H1 (cell line): ENCODE measurements around the gene FRMD4B. TPM values are rescaled to one million over a fixed set of nuclear protein-coding genes. Genes with fewer than 3 reads are reported as not detected.

Experiments used
- CTCF ChIA-PET: fragments of 300-600 bp; sonication (Branson Sonifier 250); formaldehyde crosslinking; loops from one replicate; lab custom pipeline; 2021; ENCODE audit not compliant: partially characterized antibody; lab: Charles Lee
- POLR2A ChIA-PET: fragments of 300-600 bp; sonication (Branson Sonifier 250); formaldehyde crosslinking; loops from one replicate; lab custom pipeline; 2021; ENCODE audit warnings: inconsistent platforms; ENCODE audit not compliant: partially characterized antibody; lab: Charles Lee
- DNase-seq, 2 experiments: peaks; one replicate each; pipeline versions ENCODE4 v3.0.0 to v3.0.0-alpha.2; 2010 to 2022; ENCODE audit warnings: low spot score in 2 of 2, low read depth in 1 of 2, mixed read lengths in 1 of 2
- FAIRE-seq: peaks from 2 replicates; lab custom pipeline; 2011; peaks lifted over from hg19 to GRCh38; lab: Jason Lieb, UNC
- H2AFZ ChIP-seq: 2 replicates; pipeline ENCODE4 v1.8.1; 2012; ENCODE audit warnings: low read length, inconsistent platforms
- H2AK5ac ChIP-seq: 2 replicates; pipeline ENCODE4 v1.6.1; 2013; ENCODE audit warnings: low read depth, low read length
- H2BK120ac ChIP-seq: replicated peaks from 2 replicates; pipeline ENCODE3; 2013; ENCODE audit warnings: low read depth, low read length, inconsistent platforms
- H2BK12ac ChIP-seq: 2 replicates; pipeline ENCODE4 v1.6.1; 2013; ENCODE audit warnings: low read depth, low read length
- H2BK15ac ChIP-seq: 2 replicates; pipeline ENCODE4 v1.6.1; 2013; ENCODE audit warnings: low read length
- H2BK20ac ChIP-seq: 2 replicates; pipeline ENCODE4 v1.6.1; 2013; ENCODE audit warnings: low read length
- H2BK5ac ChIP-seq: 2 replicates; pipeline ENCODE4 v1.6.1; 2013; ENCODE audit warnings: low read depth, low read length
- H3K14ac ChIP-seq: 2 replicates; pipeline ENCODE4 v1.6.1; 2013; ENCODE audit warnings: inconsistent platforms; ENCODE audit not compliant: insufficient read length
- H3K18ac ChIP-seq: 2 replicates; pipeline ENCODE4 v1.6.1; 2013; ENCODE audit warnings: low read length; ENCODE audit errors: extremely low read depth
- H3K23ac ChIP-seq: 2 replicates; pipeline ENCODE4 v1.6.1; 2013; ENCODE audit warnings: inconsistent platforms; ENCODE audit not compliant: insufficient read length
- H3K23me2 ChIP-seq: 2 replicates; pipeline ENCODE4 v1.6.1; 2013; ENCODE audit warnings: low read depth, low read length
- H3K27ac ChIP-seq: 2 replicates; pipeline ENCODE4 v1.6.1; 2011; ENCODE audit warnings: low read depth, low read length, inconsistent platforms
- H3K27me3 ChIP-seq, 4 experiments: replicated peaks in 1 of 4; 1 replicate in 1 of 4; 2 replicates in 3 of 4; pipeline versions ENCODE4 v1.6.1 to v1.8.1; 2011 to 2013; ENCODE audit warnings: low read length in 3 of 4, mild to moderate bottlenecking in 3 of 4, inconsistent platforms in 2 of 4, mixed read lengths in 2 of 4, moderate library complexity in 1 of 4; ENCODE audit not compliant: control insufficient read depth in 3 of 4, insufficient read depth in 3 of 4; ENCODE audit errors: extremely low read depth in 1 of 4
- H3K36me3 ChIP-seq, 4 experiments: 2 replicates each; pipeline versions ENCODE4 v1.6.1 to v1.8.1; 2011 to 2013; ENCODE audit warnings: mild to moderate bottlenecking in 4 of 4, low read length in 3 of 4, moderate library complexity in 2 of 4, control low read depth in 1 of 4, inconsistent platforms in 1 of 4; ENCODE audit not compliant: insufficient read depth in 4 of 4, control insufficient read depth in 2 of 4
- H3K4ac ChIP-seq: replicated peaks from 2 replicates; pipeline ENCODE3; 2013; ENCODE audit warnings: low read length, low read depth, mixed read lengths, inconsistent platforms; ENCODE audit not compliant: insufficient read length
- H3K4me1 ChIP-seq, 4 experiments: replicated peaks in 1 of 4; 1 replicate in 1 of 4; 2 replicates in 3 of 4; pipeline versions ENCODE4 v1.6.1 to v1.8.1; 2011 to 2013; ENCODE audit warnings: low read length in 3 of 4, inconsistent platforms in 2 of 4, mixed read lengths in 1 of 4; ENCODE audit not compliant: insufficient read depth in 4 of 4, control insufficient read depth in 3 of 4
- H3K4me2 ChIP-seq, 2 experiments: 2 replicates each; pipeline versions ENCODE4 v1.6.1 to v1.8.1; 2011 to 2013; ENCODE audit warnings: low read depth in 2 of 2, low read length in 2 of 2, control low read depth in 1 of 2, inconsistent platforms in 1 of 2, mild to moderate bottlenecking in 1 of 2; ENCODE audit not compliant: insufficient read depth in 1 of 2
- H3K4me3 ChIP-seq, 4 experiments: fragments of 200-600, 300-600 bp in 1 of 4; sonication (generic), shearing (Covaris generic), sonication (Bioruptor Twin) in 1 of 4; 2 replicates each; pipeline versions ENCODE4 v1.5.1 to v1.8.1; 2011 to 2016; ENCODE audit warnings: low read length in 4 of 4, low read depth in 3 of 4, control low read depth in 2 of 4, inconsistent platforms in 2 of 4, mild to moderate bottlenecking in 2 of 4, mixed read lengths in 1 of 4, moderate library complexity in 1 of 4; ENCODE audit not compliant: insufficient read depth in 2 of 4; ENCODE audit errors: extremely low read depth in 1 of 4
- H3K56ac ChIP-seq: replicated peaks from 2 replicates; pipeline ENCODE3; 2013; ENCODE audit warnings: low read depth, mild to moderate bottlenecking, mixed read lengths, low read length, inconsistent platforms; ENCODE audit not compliant: insufficient read length
- H3K79me1 ChIP-seq: 2 replicates; pipeline ENCODE4 v1.6.1; 2013; ENCODE audit warnings: low read depth, low read length, control low read depth
- H3K79me2 ChIP-seq, 2 experiments: 2 replicates each; pipeline versions ENCODE4 v1.6.1 to v1.8.1; 2012 to 2013; ENCODE audit warnings: low read length in 2 of 2, mild to moderate bottlenecking in 2 of 2, inconsistent platforms in 1 of 2; ENCODE audit not compliant: insufficient read depth in 2 of 2, control insufficient read depth in 1 of 2
- H3K9ac ChIP-seq, 4 experiments: replicated peaks in 1 of 4; 1 replicate in 1 of 4; 2 replicates in 3 of 4; pipeline versions ENCODE4 v1.6.1 to v1.8.1; 2011 to 2013; ENCODE audit warnings: low read depth in 3 of 4, low read length in 3 of 4, control low read depth in 2 of 4, mild to moderate bottlenecking in 2 of 4, moderate library complexity in 2 of 4, inconsistent platforms in 1 of 4; ENCODE audit errors: extremely low read depth in 1 of 4
- H3K9me3 ChIP-seq, 2 experiments: 2 replicates each; pipeline versions ENCODE4 v1.6.1 to v1.8.1; 2012 to 2013; ENCODE audit warnings: mild to moderate bottlenecking in 2 of 2, moderate library complexity in 2 of 2, control low read depth in 1 of 2, inconsistent platforms in 1 of 2, low read depth in 1 of 2, low read length in 1 of 2, mixed read lengths in 1 of 2; ENCODE audit not compliant: insufficient read depth in 2 of 2
- H4K20me1 ChIP-seq, 2 experiments: replicated peaks in 1 of 2; 2 replicates each; pipeline versions ENCODE3 to v1.8.1; 2011 to 2013; ENCODE audit warnings: inconsistent platforms in 2 of 2, low read length in 2 of 2, mild to moderate bottlenecking in 1 of 2; ENCODE audit not compliant: insufficient read depth in 2 of 2, control insufficient read depth in 1 of 2
- H4K5ac ChIP-seq: 2 replicates; pipeline ENCODE4 v1.6.1; 2013; ENCODE audit warnings: low read length, low read depth, mixed read lengths, inconsistent platforms; ENCODE audit not compliant: insufficient read length
- H4K8ac ChIP-seq: 2 replicates; pipeline ENCODE4 v1.8.0; 2013; ENCODE audit warnings: mild to moderate bottlenecking, moderate library complexity, low read length, inconsistent platforms; ENCODE audit not compliant: insufficient read depth; ENCODE audit errors: extremely low read depth
- H4K91ac ChIP-seq: replicated peaks from 2 replicates; pipeline ENCODE3; 2013; ENCODE audit warnings: low read length, mixed read lengths, inconsistent platforms; ENCODE audit not compliant: insufficient read length
- CBX8 ChIP-seq: fragments of 300-800, 300-1000 bp; sonication (generic); IDR thresholded peaks from 2 replicates; pipeline ENCODE4 v1.7.1; 2016; ENCODE audit warnings: low read depth, low read length, borderline replicate concordance
- CTBP2 ChIP-seq: IDR thresholded peaks from 2 replicates; pipeline ENCODE4 v1.7.0; 2011; ENCODE audit warnings: borderline replicate concordance, mild to moderate bottlenecking, moderate library complexity, mixed read lengths, low read length; ENCODE audit not compliant: insufficient read depth, insufficient read length
- EP300 ChIP-seq, 2 experiments: IDR thresholded peaks; 1 replicate in 1 of 2; 2 replicates in 1 of 2; pipeline ENCODE4 v1.6.1; 2011 to 2012; ENCODE audit warnings: low read depth in 2 of 2, low read length in 2 of 2, mild to moderate bottlenecking in 2 of 2, borderline replicate concordance in 1 of 2, inconsistent platforms in 1 of 2, moderate library complexity in 1 of 2
- JUND ChIP-seq: IDR thresholded peaks from 2 replicates; pipeline ENCODE4 v1.6.1; 2011; ENCODE audit warnings: mild to moderate bottlenecking, improper control_type of control experiment, low read length
- SP4 ChIP-seq: IDR thresholded peaks from 2 replicates; pipeline ENCODE4 v1.6.1; 2012; ENCODE audit warnings: low read length, inconsistent platforms
- polyA plus RNA-seq, 7 experiments: library from polyadenylated mRNA; depleted of rRNA in 3 of 7; stranded (reverse) in 5 of 7; unstranded in 2 of 7; fragments of >200 nt in 5 of 7; fragments of 200-250 nt in 2 of 7; gene quantifications; 1 replicate in 5 of 7; 2 replicates in 1 of 7; 4 replicates in 1 of 7; pipeline versions ENCODE4 v1.2.1 to v1.2.3, GENCODE V29; 2011 to 2013; ENCODE audit warnings: missing spikeins in 2 of 7, mixed read lengths in 2 of 7
- total RNA-seq: library from RNA; stranded (reverse); fragmentation: NEBNext Ultra II Directional; extraction: Animal tissue kit (Norgen Biotek cat#: 25700); gene quantifications from 2 replicates; pipeline ENCODE4 v1.2.1, GENCODE V29; 2021

Gene FRMD4B
- total and polyA plus RNA-seq, 2 of the 8 experiments (the other 6 are each of a cell fraction or from before 2014, with no cell fraction given) = 2.7 to 7.2 TPM

GRCh38 chr3:69145688-69146087 lies 240.2 kb downstream of the FRMD4B start:
- FAIRE-seq = no peak
- Histone ChIP-seq H2BK120ac (no peak overlapping the region), H3K56ac (no peak overlapping the region), H3K23me2 (no peaks in the 10 kb centered on the region), H3K79me1 (no peaks in the 10 kb centered on the region), H3K4ac (no peak overlapping the region), H4K8ac (no peak overlapping the region), H3K27ac (no peak overlapping the region), H2BK15ac (no peak overlapping the region), H3K4me3 (no peak overlapping the region), H3K9ac (no peak overlapping the region), H2BK20ac (no peak overlapping the region), H3K79me2 (no peaks in the 10 kb centered on the region), H4K91ac (no peak overlapping the region), H2AFZ (no peak overlapping the region), H3K27me3 (peaks cover 0 to 6% (median 2%) of the 10 kb centered on the region in 4 experiments; a peak in 3 of 7 replicates), H2BK5ac (no peak overlapping the region), H3K4me1 (peaks cover 0 to 6% (median 4%) of the 10 kb centered on the region in 4 experiments; a peak in 5 of 7 replicates), H2AK5ac (no peak overlapping the region), H4K20me1 (no peaks in the 10 kb centered on the region), H3K23ac (no peak overlapping the region), H2BK12ac (no peak overlapping the region), H3K36me3 (no peaks in the 10 kb centered on the region), H3K9me3 (no peaks in the 10 kb centered on the region), H4K5ac (no peak overlapping the region), H3K14ac (no peak overlapping the region), H3K18ac (no peak overlapping the region), H3K4me2 (no peak overlapping the region; a peak in 1 of 4 replicates)
- POLR2A ChIA-PET = no interaction called here
- CTCF ChIA-PET = interaction anchor here (1.0 to 2.1 kb wide), 8 partner anchors 9 to 281 kb away, joined by 3 to 12 read pairs (median 6); no protein-coding TSS in a partner anchor
- DNase-seq = no peak
- TF ChIP-seq SP4 = no peak
- TF ChIP-seq CTBP2 = no peak
- TF ChIP-seq CBX8 = no peak
- TF ChIP-seq EP300 (IDR thresholded peaks at IDR 0.05; ENCODE audit: borderline replicate concordance in 1 of 2, low read depth in 2 of 2, low read length in 2 of 2) = no peak
- no peak for TF ChIP-seq JUND
